Nephron (organoid): Measurements from ENCODE around the gene DNAH9.
"Not testable (repeated sequence)": the region's sequence is repeated elsewhere in the genome, so short reads cannot be mapped to it uniquely, and the experiment has no call there.

Experiments
- H3K27ac Mint-ChIP-seq, 3 experiments: 2 replicates each; pipeline ENCODE4 v1.8.0; 2020; ENCODE audit warnings: mixed read lengths in 3 of 3, mild to moderate bottlenecking in 2 of 3, moderate library complexity in 1 of 3
- H3K27me3 Mint-ChIP-seq: 2 replicates; pipeline ENCODE4 v1.8.0; 2021; ENCODE audit warnings: low read depth, mild to moderate bottlenecking, moderate library complexity, mixed read lengths
- H3K36me3 Mint-ChIP-seq: 2 replicates; pipeline ENCODE4 v1.8.0; 2020; ENCODE audit warnings: low read depth, mixed read lengths
- H3K4me1 Mint-ChIP-seq: 2 replicates; pipeline ENCODE4 v1.8.0; 2020; ENCODE audit warnings: mixed read lengths
- H3K4me3 Mint-ChIP-seq, 3 experiments: 2 replicates each; pipeline ENCODE4 v1.8.0; 2020; ENCODE audit warnings: mild to moderate bottlenecking in 3 of 3, mixed read lengths in 3 of 3, moderate library complexity in 2 of 3
- H3K9me3 Mint-ChIP-seq: 2 replicates; pipeline ENCODE4 v1.8.0; 2020; ENCODE audit warnings: mixed read lengths
- CTCF ChIP-seq, 3 experiments: fragments of 200-600 bp; sonication (generic); IDR thresholded peaks; one replicate each; pipeline ENCODE4 v1.5.0; 2021; ENCODE audit warnings: antibody characterized with exemption in 3 of 3; ENCODE audit not compliant: unreplicated experiment in 3 of 3

DNAH9 gene

GRCh38 chr17:11969565-11969964 lies 371.3 kb downstream of the DNAH9 start:
- Mint-ChIP-seq H3K9me3 (peaks cover 44% of the 10 kb centered on the region), H3K27ac (no peak overlapping the region), H3K4me1 (no peaks in the 10 kb centered on the region), H3K27me3 (no peaks in the 10 kb centered on the region), H3K4me3 (no peak overlapping the region), H3K36me3 (peaks cover 52% of the 10 kb centered on the region)
- TF ChIP-seq CTCF (IDR thresholded peaks at IDR 0.05; ENCODE audit: unreplicated experiment in 3 of 3): no peak

GRCh38 chr17:11972741-11973140 lies 374.5 kb downstream of the DNAH9 start:
- H3K27me3 Mint-ChIP-seq, H3K27ac Mint-ChIP-seq, H3K4me1 Mint-ChIP-seq, H3K4me3 Mint-ChIP-seq: not testable (repeated sequence)
- H3K9me3 Mint-ChIP-seq: peaks cover 18% of the 10 kb centered on the region
- peaks cover 40% of the 10 kb centered on the region for H3K36me3 Mint-ChIP-seq

GRCh38 chr17:11979795-11980194 lies 381.5 kb downstream of the DNAH9 start:
- no peak overlapping the region for H3K4me3 Mint-ChIP-seq
- H3K27ac Mint-ChIP-seq: no peak overlapping the region
- no peaks in the 10 kb centered on the region for H3K9me3 Mint-ChIP-seq
- no peak for TF ChIP-seq CTCF (IDR thresholded peaks at IDR 0.05; ENCODE audit: unreplicated experiment in 3 of 3)
- H3K4me1 Mint-ChIP-seq: no peaks in the 10 kb centered on the region
- H3K36me3 Mint-ChIP-seq: peaks cover 62% of the 10 kb centered on the region
- no peaks in the 10 kb centered on the region for H3K27me3 Mint-ChIP-seq

GRCh38 chr17:11980813-11981212 lies 382.5 kb downstream of the DNAH9 start:
- Mint-ChIP-seq H3K36me3 (peaks cover 58% of the 10 kb centered on the region), H3K9me3 (no peaks in the 10 kb centered on the region), H3K4me3 (no peak overlapping the region), H3K27ac (no peak overlapping the region), H3K27me3 (no peaks in the 10 kb centered on the region), H3K4me1 (no peaks in the 10 kb centered on the region)
- TF ChIP-seq CTCF (IDR thresholded peaks at IDR 0.05; ENCODE audit: unreplicated experiment in 3 of 3): peak in 1 of 3 experiments; percentile 21

- Mint-ChIP-seq H3K36me3 (peaks cover 55% of the 10 kb centered on the region), H3K9me3 (no peaks in the 10 kb centered on the region), H3K27me3 (no peaks in the 10 kb centered on the region), H3K27ac (no peak overlapping the region), H3K4me3 (no peak overlapping the region), H3K4me1 (no peaks in the 10 kb centered on the region)
- no peak for TF ChIP-seq CTCF (IDR thresholded peaks at IDR 0.05; ENCODE audit: unreplicated experiment in 3 of 3)
Observed at GRCh38 chr17:11981862-11982261, 383.6 kb downstream of the DNAH9 start.

- no peak for TF ChIP-seq CTCF (IDR thresholded peaks at IDR 0.05; ENCODE audit: unreplicated experiment in 3 of 3)
Observed at GRCh38 chr17:11986179-11986941, 388.1 kb downstream of the DNAH9 start.

More at GRCh38 chr17:11986179-11986941, 388.1 kb downstream of the DNAH9 start:
- no peaks in the 10 kb centered on the region for H3K9me3 Mint-ChIP-seq
- H3K36me3 Mint-ChIP-seq: peaks cover 60% of the 10 kb centered on the region
- no peaks in the 10 kb centered on the region for H3K27me3 Mint-ChIP-seq
- H3K27ac Mint-ChIP-seq: no peak overlapping the region
- H3K4me3 Mint-ChIP-seq: no peak overlapping the region
- no peaks in the 10 kb centered on the region for H3K4me1 Mint-ChIP-seq
